ENCODE measurements around the gene EPC1. TPM values are rescaled to one million over a fixed set of nuclear protein-coding genes. Genes with fewer than 3 reads are reported as not detected.

Gene EPC1
- total and polyA plus RNA-seq, 9 of the 15 experiments (the other 6 are each of a cell fraction or from before 2014, with no cell fraction given), result 7.0 to 43.6 (median 16.1) TPM

DNA sequence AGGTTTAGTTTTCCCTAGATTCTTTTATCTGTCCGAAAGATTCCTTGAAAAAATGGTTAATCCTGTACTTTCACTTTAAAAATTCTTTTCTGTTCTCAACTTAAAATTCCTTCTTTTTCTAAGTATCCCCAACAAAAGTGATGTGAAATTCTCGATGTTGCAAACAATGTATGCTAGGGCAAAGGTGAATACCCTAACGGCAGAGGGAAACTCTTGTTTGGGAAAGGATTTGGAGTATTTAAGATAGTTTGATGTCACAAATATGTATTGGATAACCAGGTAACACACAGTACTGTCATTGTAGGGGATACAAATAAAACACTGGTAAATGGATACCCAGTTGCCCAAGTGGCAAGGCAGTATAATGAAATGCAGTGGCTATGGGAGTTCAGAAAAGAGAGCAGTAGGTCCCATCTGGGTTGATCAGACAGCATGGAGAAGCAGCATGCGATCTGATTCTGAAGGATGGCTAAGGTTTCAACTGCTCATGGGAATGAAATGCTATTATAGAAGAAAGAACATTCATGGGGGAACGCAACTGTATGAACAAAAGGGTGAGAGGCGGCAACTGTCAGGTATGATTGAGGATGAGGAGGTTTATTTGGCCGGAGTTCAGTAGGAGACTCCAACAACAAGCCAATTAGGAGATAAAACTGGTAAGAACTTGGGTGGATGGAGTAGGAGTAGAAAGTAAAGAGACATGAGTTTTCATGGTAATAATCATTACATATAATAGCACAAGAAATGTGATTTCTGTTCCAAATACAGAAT is 3.2 kb upstream of the EPC1 start (continued):
- no peak for TF ChIP-seq FOXA3 (CRISPR knock-in tag; conservative IDR thresholded peaks at IDR 0.05 in 1 of 2, IDR thresholded peaks at IDR 0.05 in 1 of 2)
- TF ChIP-seq, protein P1, sequence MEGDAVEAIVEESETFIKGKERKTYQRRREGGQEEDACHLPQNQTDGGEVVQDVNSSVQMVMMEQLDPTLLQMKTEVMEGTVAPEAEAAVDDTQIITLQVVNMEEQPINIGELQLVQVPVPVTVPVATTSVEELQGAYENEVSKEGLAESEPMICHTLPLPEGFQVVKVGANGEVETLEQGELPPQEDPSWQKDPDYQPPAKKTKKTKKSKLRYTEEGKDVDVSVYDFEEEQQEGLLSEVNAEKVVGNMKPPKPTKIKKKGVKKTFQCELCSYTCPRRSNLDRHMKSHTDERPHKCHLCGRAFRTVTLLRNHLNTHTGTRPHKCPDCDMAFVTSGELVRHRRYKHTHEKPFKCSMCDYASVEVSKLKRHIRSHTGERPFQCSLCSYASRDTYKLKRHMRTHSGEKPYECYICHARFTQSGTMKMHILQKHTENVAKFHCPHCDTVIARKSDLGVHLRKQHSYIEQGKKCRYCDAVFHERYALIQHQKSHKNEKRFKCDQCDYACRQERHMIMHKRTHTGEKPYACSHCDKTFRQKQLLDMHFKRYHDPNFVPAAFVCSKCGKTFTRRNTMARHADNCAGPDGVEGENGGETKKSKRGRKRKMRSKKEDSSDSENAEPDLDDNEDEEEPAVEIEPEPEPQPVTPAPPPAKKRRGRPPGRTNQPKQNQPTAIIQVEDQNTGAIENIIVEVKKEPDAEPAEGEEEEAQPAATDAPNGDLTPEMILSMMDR (IDR thresholded peaks at IDR 0.05 in 2 of 3, conservative IDR thresholded peaks at IDR 0.05 in 1 of 3; ENCODE audit: insufficient read depth in 2 of 3, low read depth in 1 of 3, low read length in 3 of 3), result no peak
- TF ChIP-seq, protein P2, sequence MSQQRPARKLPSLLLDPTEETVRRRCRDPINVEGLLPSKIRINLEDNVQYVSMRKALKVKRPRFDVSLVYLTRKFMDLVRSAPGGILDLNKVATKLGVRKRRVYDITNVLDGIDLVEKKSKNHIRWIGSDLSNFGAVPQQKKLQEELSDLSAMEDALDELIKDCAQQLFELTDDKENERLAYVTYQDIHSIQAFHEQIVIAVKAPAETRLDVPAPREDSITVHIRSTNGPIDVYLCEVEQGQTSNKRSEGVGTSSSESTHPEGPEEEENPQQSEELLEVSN (IDR thresholded peaks at IDR 0.05; ENCODE audit: borderline replicate concordance in 1 of 2, extremely low read depth in 1 of 2, insufficient read depth in 1 of 2, insufficient read length in 1 of 2, low read depth in 1 of 2, low read length in 1 of 2, poor library complexity in 1 of 2, severe bottlenecking in 1 of 2), result no peak

DNA sequence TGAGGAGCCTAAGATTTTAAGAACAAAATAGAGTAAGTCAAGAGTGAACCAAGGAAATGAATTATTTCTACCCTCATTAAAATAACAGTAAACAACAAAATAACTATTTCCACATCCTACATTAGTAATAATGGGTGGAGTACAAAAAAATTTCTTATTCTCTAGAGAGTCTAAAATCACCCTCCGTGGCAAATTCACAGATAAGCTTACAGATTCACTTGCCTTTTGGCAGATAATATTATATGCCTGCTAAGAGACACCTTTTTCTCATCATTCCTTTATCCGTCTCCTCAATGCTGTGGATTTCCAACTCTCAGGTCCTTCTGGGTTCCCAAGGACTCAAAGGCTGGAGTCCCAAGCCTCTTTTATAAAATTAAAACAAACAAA is 2.2 kb upstream of the EPC1 start:
- peak overlapping the region in 1 of 2 experiments; percentile 99; a peak in 1 of 4 replicates for H3K9ac ChIP-seq (ENCODE audit: insufficient read depth in 1 of 2, low read depth in 2 of 2, low read length in 2 of 2)
- BruUV-seq (replicated peaks), result no TSS peak
- no peaks in the 10 kb centered on the region for H3K9me3 ChIP-seq (replicated peaks; ENCODE audit: control insufficient read depth, insufficient read depth, low read depth, low read length)
- FAIRE-seq, result no peak
- no peaks in the 10 kb centered on the region for H3K9me1 ChIP-seq (ENCODE audit: control insufficient read depth, insufficient read depth, low read length)
- in situ Hi-C loops (cut with MboI), result loop anchor here (10.0 kb wide), 1 partner anchor 294 kb away; the partner anchor contains the start of gene KIF5B
- no peak for DNase-seq (ENCODE audit: extremely low read depth in 1 of 4, low spot score in 3 of 4)
- 26% methylated on average over 2 of the region's 2 CpGs for WGBS (ENCODE audit: insufficient coverage, low coverage, missing lambda C conversion rate)
- H3K4me1 ChIP-seq (replicated peaks in 1 of 2; ENCODE audit: control insufficient read depth in 2 of 2, insufficient read depth in 2 of 2, low read length in 2 of 2), result peaks cover 28 to 40% of the 10 kb centered on the region in 2 experiments; a peak in 4 of 5 replicates
- intact Hi-C loops (cut with micrococcal nuclease), result no loop called here
- H3K27me3 ChIP-seq (ENCODE audit: control insufficient read depth in 2 of 2, insufficient read depth in 2 of 2, low read length in 2 of 2), result no peaks in the 10 kb centered on the region
- H3K36me3 ChIP-seq (ENCODE audit: control insufficient read depth, insufficient read depth, low read length), result peaks cover 7% of the 10 kb centered on the region; the same call in 2 of the 3 replicates
- CTCF ChIA-PET (ENCODE audit: low intra/inter-chr PET ratio), result no interaction called here
- no peak for ATAC-seq
- H3K4me3 ChIP-seq, result no peak overlapping the region
- H2AFZ ChIP-seq (ENCODE audit: low read depth, low read length), result no peak overlapping the region
- POLR2A ChIA-PET, result interaction anchor here (0.8 to 2.5 kb wide), 5 partner anchors 12 to 26 kb away, joined by 4 to 12 read pairs (median 5); no protein-coding TSS in a partner anchor
- 0 out of 2 replicates have a peak, but pooled peaks cover 4% of the 10 kb centered on the region for H4K20me1 ChIP-seq (replicated peaks; ENCODE audit: control insufficient read depth, insufficient read depth, low read length)
- H3K27ac ChIP-seq (ENCODE audit: extremely low read depth, low read depth, low read length), result peak overlapping the region; percentile 68; the same call in 1 of the 3 replicates
- H3K4me2 ChIP-seq (ENCODE audit: insufficient read depth, low read length), result peak overlapping the region; percentile 90; the same call in 1 of the 2 replicates
- H3K79me2 ChIP-seq (ENCODE audit: control insufficient read depth, insufficient read depth, low read length), result peaks cover 61% of the 10 kb centered on the region
- TF ChIP-seq ZNF324 (CRISPR knock-in tag; IDR thresholded peaks at IDR 0.05) (no peak), PHTF2 (CRISPR knock-in tag; IDR thresholded peaks at IDR 0.05) (no peak), GATAD2B (IDR thresholded peaks at IDR 0.05; ENCODE audit: borderline replicate concordance) (no peak), ZNF780A (CRISPR knock-in tag; IDR thresholded peaks at IDR 0.05) (no peak), CSDE1 (IDR thresholded peaks at IDR 0.05) (no peak), ZNF274 (IDR thresholded peaks at IDR 0.05; ENCODE audit: borderline replicate concordance, low read depth, low read length) (no peak), MCM5 (IDR thresholded peaks at IDR 0.05; ENCODE audit: low read depth) (no peak), MTA1 (IDR thresholded peaks at IDR 0.05; ENCODE audit: borderline replicate concordance) (no peak)
- TF ChIP-seq, protein P3, sequence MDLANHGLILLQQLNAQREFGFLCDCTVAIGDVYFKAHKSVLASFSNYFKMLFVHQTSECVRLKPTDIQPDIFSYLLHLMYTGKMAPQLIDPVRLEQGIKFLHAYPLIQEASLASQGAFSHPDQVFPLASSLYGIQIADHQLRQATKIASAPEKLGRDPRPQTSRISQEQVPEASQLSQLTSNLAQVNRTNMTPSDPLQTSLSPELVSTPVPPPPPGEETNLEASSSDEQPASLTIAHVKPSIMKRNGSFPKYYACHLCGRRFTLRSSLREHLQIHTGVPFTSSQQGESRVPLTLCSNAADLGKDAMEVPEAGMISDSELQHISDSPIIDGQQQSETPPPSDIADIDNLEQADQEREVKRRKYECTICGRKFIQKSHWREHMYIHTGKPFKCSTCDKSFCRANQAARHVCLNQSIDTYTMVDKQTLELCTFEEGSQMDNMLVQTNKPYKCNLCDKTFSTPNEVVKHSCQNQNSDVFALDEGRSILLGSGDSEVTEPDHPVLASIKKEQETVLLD (IDR thresholded peaks at IDR 0.05), result no peak
- TF ChIP-seq, protein P4, sequence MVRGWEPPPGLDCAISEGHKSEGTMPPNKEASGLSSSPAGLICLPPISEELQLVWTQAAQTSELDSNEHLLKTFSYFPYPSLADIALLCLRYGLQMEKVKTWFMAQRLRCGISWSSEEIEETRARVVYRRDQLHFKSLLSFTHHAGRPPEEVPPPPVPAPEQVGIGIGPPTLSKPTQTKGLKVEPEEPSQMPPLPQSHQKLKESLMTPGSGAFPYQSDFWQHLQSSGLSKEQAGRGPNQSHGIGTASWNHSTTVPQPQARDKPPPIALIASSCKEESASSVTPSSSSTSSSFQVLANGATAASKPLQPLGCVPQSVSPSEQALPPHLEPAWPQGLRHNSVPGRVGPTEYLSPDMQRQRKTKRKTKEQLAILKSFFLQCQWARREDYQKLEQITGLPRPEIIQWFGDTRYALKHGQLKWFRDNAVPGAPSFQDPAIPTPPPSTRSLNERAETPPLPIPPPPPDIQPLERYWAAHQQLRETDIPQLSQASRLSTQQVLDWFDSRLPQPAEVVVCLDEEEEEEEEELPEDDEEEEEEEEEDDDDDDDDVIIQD (CRISPR knock-in tag; IDR thresholded peaks at IDR 0.05), result no peak

All from K562 (cell line).